Measurements from ENCODE around the gene SLC37A2.
"Not testable (repeated sequence)": the region's sequence is repeated elsewhere in the genome, so short reads cannot be mapped to it uniquely, and the experiment has no call there.

SLC37A2 gene

DNA sequence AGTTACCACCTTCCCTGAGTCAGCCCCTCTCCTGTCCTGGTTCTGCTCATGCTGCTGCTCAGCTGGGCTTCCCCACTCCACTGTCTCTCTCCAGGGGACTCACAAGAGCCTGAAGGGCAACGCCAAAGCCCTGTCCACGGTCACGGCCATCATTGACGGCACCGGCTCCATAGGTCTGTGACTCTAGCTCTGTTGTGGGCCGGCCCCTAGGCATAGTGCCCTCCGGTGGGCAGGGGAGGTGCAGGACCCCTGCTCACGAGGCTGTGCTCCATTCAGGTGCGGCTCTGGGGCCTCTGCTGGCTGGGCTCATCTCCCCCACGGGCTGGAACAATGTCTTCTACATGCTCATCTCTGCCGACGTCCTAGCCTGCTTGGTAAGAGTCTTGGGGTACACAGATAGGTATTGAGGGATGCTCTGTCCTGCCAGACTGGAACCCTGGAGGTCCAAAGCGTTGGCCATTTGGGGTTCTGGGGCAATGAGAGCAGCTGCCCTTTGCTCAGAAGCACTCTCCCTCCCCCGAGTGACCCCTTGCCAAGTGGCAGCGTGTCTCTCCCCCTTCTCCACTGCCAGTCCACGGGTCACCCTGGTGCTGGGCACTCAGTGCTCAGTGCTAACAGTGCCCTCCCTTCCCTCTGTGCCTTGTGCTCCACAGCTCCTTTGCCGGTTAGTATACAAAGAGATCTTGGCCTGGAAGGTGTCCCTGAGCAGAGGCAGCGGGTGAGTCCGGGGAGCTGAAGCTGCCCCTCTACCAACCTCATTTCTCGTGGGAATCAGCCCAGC, 22.4 kb downstream of the SLC37A2 start:
- FAIRE-seq: no peak

DNA sequence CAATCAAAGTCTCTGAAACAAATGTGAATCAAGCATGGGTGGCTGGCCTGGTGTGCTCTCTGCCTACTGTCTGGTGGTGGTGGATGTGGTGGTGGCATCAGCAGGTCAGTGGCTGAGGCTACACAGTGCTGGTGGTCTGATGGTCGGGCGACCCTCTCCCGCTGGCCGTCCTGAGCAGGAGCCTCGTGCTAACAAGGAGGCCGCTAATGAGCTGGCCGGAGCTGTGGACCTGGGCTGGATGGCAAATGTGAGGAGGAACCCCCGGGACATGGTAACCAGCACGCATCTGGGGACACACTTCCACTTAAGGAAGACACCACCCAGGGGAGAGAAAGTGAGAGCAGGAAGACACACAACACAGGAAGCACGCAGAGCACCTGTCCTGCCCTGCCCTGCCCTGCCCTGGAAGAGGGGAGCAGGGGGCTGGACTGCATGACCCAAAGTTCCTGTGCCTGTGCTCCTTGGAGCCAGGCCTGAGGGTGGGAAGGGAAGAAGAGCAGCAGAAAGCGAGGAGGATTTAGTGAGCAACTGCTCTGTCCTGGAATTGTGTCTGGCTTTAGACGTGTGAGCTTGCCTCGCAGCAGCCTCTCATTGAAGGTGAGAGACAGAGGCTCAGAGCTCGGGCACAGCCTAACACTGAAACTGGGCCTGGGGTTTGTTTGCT, 23.7 kb downstream of the SLC37A2 start:
- no peak for FAIRE-seq

DNA sequence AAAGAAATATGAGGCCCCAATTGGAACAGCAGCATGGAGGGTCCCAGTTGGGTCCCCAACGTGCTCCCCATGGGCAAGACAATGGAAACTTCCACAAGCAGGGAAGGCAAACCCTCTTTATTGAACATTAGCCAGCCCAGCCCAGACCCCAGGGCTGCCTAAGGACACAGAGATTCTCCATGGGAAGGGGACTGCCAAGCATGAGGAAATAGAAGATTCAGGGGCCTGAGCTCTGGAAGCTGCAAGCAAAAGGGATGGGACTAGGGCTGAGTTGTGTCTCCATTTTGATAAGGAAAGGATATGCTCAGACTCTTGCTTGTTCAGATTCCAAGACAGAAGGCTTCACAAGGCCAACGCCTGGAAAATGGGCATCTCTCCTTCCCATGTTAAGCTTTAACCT, 25.0 kb downstream of the SLC37A2 start:
- no peak for FAIRE-seq

DNA sequence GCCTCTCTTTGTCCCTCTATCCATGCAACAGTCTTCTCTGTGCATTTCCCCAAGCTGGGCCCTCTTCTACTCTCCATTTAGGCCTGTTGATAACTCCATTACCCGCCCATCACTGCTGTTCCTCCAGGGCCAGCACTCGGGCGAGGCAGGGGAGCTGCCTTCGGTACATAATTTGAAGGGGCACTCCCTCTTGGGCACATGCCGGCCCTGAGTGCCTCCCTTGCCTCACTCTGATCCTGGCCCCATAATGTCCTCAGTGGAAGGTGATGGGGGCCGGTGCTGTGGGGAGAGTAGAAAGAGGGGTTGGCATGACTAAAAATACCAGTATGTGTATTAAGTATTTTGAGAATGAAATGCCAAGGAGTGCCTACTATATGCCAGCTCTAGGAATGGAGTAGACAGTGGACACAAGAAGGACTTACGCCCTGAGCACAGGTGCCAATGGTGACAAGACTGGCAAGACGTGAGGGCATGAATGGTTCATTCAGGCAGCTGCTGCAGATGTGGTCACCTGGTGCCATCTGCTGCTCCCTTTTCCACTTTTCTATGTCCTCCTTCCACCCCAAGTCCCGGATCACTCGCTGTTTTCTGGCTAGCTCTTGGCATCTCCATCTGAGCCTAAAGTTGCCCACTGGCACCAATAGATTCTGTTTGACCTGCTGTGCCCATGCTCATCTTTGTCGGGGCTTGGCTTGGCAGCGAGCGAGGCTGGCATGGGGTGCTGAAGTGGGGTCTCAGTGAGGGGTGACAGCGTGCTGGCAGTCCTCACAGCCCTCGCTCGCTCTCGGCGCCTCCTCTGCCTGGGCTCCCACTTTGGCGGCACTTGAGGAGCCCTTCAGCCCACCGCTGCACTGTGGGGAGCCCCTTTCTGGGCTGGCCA, 25.7 kb downstream of the SLC37A2 start:
- FAIRE-seq: no peak

DNA sequence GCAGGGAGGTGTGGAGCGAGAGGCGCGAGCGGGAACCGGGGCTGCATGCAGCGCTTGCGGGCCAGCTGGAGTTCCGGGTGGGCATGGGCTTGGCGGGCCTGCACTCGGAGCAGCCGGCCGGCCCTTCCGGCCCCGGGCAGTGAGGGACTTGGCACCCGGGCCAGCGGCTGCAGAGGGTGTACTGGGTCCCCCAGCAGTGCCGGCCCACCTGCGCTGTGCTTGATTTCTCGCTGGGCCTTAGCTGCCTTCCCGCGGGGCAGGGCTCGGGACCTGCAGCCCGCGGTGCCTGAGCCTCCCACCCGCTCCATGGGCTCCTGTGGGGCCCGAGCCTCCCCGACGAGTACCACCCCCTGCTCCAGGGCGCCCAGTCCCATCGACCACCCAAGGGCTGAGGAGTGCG, 26.4 kb downstream of the SLC37A2 start:
- FAIRE-seq: not testable (repeated sequence)

DNA sequence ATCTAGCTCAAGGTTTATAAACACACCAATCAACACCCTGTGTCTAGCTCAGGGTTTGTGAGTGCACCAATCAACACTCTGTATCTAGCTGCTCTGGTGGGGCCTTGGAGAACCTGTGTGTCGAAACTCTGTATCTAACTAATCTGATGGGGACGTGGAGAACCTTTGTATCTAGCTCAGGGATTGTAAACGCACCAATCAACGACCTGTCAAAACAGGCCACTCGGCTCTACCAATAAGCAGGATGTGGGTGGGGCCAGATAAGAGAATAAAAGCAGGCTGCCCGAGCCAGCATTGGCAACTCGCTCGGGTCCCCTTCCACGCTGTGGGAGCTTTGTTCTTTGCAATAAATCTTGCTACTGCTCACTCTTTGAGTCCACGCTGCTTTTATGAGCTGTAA, 27.0 kb downstream of the SLC37A2 start:
- FAIRE-seq: not testable (repeated sequence)

DNA sequence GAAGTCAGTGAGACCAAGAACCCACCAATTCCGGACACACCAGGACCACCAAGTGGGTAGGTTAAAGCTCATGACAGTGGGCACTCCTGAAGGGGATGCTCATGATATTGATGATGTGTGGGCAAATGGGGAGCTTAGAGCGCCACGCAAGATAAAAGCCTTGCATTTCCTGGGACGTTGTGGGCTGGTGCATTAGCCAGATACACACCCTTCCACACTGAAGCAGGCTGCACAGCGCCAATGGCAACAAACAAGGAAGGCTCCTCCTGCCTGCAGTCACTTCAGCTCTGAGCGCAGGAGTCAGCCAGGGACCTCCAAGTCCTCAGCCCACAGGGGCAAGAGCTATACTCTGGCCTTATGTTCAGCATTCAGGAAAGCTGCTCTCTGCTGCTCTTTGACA, 27.7 kb downstream of the SLC37A2 start:
- FAIRE-seq: no peak

DNA sequence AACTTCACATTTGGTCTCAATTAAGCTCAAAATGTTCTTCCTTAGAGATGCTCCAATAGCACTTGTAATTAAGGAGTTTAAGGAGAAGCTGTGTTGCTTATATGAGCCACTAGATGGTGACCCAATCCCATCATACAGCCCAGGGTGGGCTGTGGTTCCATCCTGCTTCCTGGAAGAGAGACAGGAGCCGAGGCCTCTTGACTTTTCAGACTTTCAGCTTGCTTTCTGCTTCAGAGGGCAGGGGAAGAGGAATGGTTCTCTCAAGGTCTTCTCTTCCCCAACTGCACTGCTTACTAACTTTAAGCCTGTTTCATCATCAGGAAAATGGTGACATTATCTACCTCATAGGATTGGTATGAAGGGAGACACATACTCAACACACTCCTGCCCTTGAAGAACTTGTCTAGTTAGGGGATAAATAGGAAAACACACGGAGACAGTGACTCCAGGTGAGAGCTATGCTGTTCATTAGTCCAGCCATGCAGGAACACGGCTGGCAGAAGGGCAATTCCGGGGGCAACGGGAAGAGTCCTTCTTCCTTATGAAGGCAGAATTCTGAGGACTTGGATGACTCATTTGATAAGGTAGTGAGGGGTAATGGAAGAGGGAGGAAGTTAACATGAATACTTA, 28.3 kb downstream of the SLC37A2 start:
- no peak for FAIRE-seq

DNA sequence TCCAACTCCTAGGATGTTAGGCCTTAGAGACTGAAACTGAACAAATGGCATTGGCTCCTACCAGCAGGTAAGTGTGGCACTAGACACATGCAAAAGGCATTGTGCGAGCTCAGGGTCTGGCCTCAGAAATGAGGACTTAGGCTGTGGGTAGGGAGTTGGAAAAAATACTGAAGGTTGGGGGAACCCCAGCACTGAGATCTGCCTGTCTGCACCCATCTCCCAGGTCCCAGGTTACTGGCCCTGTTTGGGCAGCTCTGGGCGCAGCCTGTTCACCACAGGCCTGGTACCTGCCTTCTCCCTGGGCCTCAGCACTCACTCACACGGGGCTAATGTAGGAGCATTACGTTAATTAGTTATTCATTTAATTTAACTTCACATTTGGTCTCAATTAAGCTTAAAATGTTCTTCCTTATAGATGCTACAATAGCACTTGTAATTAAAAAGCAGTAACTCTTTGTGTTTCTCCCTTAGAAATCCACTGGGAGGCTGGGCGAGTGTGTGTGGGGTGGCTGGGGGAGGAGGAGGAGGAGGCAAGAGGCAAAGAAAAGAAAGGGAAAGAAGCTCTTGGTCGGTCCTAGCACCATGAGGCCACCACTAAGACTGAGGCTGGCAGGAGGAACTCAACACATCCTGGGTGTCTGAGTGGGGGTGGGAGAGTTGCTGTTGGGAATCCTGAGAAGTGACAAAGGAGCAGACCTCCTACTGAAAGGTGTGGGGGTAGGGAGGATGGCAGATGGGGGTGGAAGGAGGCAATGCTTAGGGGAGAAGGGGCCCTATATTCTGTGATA, 29.0 kb downstream of the SLC37A2 start:
- FAIRE-seq: no peak

DNA sequence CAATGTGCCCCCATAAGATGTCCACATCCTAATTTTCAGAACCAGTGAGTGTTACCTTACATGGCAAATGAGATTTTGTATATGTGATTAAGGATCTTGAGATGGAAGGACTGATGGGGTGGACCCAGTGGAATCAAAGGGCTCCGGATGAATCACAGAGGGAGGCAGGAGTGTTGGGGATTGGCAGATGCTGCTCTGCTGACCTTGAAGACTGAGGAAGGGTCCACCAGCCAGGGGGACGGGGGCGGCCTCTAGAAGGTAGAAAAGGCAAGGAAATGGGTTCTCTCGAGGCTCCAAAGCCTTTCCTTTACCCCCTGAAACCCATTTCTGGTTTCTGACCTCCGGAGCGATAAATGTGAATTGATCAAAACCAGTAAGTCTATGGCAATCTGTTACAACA, 29.6 kb downstream of the SLC37A2 start:
- no peak for FAIRE-seq

DNA sequence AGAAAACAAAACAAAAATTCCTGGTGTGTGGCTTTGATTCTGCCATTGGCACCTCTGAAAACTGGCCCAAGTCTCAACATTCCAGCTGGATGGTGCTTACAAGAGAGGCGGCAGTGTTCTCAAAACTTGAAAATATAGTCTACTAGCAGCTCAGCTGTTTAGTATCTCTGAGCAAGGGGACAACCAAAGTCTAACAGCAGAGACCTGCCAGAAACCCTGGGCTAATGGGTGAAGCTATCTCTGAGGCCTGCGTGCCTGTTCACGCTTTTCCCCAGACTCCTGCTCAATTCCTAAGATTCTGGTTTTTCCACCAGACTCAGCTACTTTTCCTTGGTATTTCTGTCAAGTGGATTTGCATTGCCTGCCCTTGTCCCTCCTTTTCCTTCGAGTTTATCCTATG, 30.4 kb downstream of the SLC37A2 start:
- no peak for FAIRE-seq

DNA sequence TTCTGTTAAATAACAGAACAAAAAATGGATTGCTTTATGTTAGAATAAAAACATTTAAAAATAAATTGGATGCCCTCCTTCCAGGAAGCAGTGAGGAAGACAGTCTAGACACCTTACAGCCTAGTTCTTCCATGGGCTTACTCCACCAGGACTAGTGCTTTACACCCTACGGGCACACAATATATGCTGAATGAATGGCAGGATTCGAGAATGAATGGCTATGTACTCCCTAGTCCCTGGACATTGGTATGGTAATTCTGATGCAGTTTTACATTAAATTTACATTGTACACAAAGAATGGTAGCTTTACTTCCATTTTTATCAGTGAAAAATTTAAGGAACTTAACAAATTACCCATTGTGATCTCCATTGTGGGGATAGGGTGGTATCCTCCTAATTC, 31.6 kb downstream of the SLC37A2 start:
- no peak for FAIRE-seq

DNA sequence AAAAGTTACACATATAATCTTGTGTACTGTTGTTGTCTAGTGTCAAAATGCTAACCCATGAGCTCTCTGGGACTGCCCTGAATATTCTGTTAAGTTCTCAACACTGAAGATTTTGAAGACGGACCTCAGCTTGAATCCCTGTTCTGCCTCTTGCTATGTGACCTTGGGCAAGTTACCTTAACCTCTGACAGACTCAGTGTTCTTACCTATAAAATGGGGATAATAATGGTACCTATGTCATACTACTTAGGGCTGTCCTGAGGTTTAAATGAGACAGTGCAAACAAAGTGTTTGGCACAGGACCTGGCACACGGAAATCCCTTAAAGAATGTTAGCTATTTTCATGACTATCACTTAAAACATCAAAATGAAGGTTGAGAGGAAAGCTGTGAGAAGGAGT, 37.0 kb downstream of the SLC37A2 start:
- FAIRE-seq: no peak

DNA sequence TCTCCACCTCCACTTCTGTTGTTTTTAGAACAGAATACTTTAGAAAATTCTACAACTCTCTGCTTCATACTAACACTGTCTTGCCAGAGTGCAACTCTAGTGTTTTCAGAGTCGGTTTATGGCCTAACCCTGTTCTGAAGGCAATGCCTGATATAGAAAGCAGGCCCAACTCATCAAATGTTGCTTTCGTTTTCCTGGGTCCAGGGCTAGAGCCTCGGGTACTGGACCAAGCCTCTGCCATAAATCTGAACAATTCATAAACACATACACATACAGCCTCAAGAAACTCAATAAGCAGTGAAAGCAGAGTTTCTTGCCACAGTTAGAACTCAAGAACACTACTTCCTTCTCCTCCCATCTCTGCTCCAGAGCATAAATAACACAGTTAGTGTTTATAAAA, 38.5 kb downstream of the SLC37A2 start:
- no peak for FAIRE-seq

DNA sequence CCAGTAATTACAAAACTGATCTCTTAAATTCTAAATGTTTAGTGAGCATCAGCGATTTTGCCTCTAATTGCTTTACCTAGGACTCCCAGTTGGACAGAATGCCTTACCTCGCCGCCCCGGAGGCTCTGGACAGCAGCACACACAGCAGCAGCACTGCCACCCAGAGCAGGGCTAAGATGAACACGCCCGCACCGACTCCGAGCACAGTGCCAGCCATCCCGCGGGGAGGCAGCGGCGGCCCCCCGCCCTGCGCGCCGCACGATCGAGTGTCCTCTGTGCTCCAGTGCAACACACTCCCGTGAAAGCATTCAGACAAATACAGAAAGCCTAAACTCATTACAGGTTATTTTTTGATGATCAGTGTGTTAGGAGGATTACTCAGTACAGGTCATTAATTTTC, 38.9 kb downstream of the SLC37A2 start:
- no peak for FAIRE-seq

DNA sequence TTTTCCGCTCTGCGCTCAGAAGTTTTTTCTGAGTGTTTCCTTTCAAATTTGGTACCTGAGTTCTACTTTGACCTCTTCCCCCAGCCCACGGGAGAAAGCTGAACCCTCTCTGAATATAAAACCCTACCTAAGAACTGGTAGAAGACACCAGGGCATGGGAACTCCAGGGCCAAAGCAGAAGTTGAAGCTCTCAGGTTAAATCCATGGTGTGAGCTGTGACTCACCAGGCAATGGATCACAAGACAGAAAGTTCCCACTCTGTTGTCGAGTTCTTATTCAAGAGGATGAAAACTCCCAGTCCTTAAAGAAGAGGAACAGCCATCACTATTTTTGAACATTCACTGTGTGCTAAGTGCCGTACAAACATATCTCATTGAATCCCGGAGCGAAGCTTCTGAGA, 39.4 kb downstream of the SLC37A2 start:
- FAIRE-seq: no peak

DNA sequence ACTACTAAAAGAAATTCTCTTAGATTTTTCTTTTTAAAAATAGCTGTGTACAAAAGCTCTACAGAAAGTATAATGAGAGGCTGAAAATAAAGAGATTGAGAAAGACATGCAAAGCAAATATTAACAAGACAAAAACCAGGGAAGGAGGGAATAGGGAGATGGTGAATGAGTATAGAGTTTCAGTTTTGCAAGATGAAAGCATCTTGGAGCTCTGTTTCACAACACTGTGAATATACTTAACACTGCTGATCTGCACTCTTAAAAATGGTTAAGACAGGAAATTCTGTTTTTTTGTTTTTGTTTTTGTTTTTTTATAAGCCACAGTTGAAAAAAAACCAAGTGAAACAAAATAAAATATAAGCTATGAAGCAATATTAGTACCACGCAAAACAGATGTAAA, 42.8 kb downstream of the SLC37A2 start:
- no peak for FAIRE-seq

DNA sequence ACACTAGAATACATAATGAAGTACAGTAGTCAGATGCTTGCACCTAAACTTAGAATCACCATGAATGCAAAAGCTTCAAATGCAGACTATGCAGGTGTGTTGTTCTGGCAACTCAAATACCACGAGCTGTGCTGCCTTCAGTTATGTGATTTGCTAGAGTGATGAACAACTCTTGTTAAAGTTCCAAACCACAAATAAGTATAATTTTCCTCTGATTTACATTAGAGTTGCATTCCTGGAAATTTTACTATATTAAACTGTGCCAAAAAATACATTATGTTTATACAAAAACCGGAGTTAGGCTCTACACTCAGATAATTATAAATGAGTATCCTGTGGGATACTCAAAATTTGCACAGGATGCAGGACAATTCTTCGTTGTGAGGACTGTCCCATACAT, 45.4 kb downstream of the SLC37A2 start:
- no peak for FAIRE-seq

DNA sequence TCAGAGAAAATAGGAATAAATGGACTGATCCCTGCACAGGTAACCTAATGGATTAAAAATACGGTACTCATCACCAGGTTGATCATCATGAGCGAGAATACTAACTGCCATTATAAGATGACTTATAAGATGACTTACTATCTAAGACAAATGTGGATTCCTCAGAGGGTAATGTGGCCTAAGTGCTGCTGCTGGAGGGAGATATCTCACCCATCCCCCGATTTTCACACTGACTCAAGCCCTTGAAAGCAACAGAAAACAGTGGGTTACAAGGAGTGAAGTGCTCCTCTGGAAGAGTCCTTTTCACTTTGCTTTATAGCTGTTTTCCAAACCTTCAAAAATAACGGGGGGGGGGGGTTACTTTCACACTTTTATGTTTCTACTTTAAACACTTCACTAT, 47.4 kb downstream of the SLC37A2 start:
- no peak for FAIRE-seq

DNA sequence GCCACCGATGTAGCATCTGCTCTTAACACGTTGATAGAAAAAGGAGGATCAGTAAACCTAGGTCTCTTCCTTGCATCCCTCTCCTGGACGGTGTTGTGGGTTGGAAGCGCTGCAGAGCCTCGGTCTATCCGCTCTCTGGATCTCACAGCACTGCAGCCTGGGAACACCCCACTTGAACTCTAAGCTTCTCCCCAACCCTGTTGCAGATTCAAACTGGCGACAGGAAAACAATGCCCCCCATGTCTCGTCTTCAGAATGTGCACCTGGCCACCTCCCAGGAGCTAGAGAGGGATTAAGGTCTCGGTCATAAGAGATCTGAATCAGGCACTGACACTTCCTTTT, 47.9 kb downstream of the SLC37A2 start:
- FAIRE-seq: no peak

DNA sequence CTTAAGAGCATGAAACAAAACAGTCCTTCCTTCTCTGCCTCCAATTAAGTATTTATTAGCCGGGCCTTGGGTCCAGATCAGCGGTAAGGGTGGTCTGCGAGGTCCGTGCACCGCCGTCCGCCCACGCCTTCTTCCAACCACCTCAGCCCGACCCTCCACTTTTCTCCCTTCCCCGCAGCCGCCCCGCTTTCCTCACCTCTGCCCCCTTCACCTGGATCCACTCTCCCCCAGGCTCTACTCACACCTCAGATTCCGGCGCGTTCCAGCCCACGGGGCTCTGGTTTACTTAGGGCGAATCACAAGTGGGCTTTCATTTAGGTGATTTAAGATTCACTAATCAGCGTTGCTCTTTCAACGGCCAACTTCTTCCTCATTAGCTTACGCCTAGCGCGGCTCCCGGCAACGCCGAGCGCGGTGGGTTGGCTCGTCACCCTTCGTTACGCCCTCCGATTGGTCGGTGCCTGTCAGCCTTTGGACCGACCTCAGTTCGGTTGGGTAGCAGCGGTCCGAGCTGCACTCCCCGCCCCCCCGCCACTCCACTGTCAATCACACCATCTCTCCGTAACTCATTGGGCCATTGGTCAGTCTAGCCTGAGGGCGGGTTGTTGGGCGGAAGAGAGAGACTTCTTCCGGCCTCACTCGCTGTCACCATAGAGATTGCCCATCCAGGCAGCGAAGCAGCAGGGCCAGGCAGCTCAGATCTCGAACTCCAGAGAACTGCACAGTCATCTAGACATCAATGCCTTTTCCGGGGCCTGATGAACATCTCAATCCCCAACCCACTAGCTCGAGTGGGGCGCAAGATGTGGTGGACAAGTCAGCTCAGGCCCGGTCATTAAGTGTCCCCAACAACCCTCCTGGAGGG, 48.5 kb downstream of the SLC37A2 start, which contains the start of gene TMEM218:
TSS of gene TMEM218 (minus strand) at position 284 of the 865 bp plus-strand sequence. CDS start 9,385 bp downstream, outside the sequence.
- FAIRE-seq: peak; percentile 99

All from G401.6 (cell line).